ENCODE results near the gene RBM26. TPM values are rescaled to one million over a fixed set of nuclear protein-coding genes. Genes with fewer than 3 reads are reported as not detected.

The RBM26 gene
- total RNA-seq, 1 experiment from 2014 or later, result 32.2 TPM

GRCh38 chr13:79311386-79311785, 94.7 kb downstream of the RBM26 start:
- H3K4me1 ChIP-seq (ENCODE audit: control insufficient read depth, insufficient read depth, low read length), result no peaks in the 10 kb centered on the region; the same call in 1 of the 2 replicates
- CTCF ChIA-PET, result no interaction called here
- no peak overlapping the region for H3K4me3 ChIP-seq (ENCODE audit: low read depth in 2 of 2, low read length in 2 of 2)
- intact Hi-C loops (cut with micrococcal nuclease; ENCODE audit: unreplicated experiment) (no loop called here), in situ Hi-C loops (cut with HindIII; ENCODE audit: low pct_unique_long_range_greater_than_20kb, low sequenced_read_pairs) (no loop called here)
- DNase-seq (ENCODE audit: low read depth, low spot score), result no peak
- TF ChIP-seq TCF7L2 (IDR thresholded peaks at IDR 0.05; ENCODE audit: low read depth, low read length) (no peak), REST (IDR thresholded peaks at IDR 0.05; ENCODE audit: insufficient read depth in 1 of 2, low read depth in 2 of 2, low read length in 1 of 2) (no peak), SIN3A (IDR thresholded peaks at IDR 0.05; ENCODE audit: borderline replicate concordance, insufficient read depth, low read depth, low read length) (no peak), POLR2AphosphoS5 (IDR thresholded peaks at IDR 0.05; ENCODE audit: low read depth, low read length) (no peak), CTCF (IDR thresholded peaks at IDR 0.05) (no peak)
- H3K27ac ChIP-seq (ENCODE audit: low read length), result no peak overlapping the region
- H3K36me3 ChIP-seq (ENCODE audit: control insufficient read depth, insufficient read depth, low read length), result peaks cover 2% of the 10 kb centered on the region; the same call in 1 of the 2 replicates
- no peaks in the 10 kb centered on the region for H3K27me3 ChIP-seq (ENCODE audit: control insufficient read depth, insufficient read depth, low read length)
- no peak for ATAC-seq
- POLR2A ChIA-PET, result no interaction called here
- BruUV-seq (replicated peaks), result no TSS peak
- H3K9me3 ChIP-seq (ENCODE audit: control insufficient read depth, insufficient read depth, low read depth, low read length), result no peaks in the 10 kb centered on the region

GRCh38 chr13:79309690-79310089, 96.4 kb downstream of the RBM26 start:
- Histone ChIP-seq H3K27me3 (ENCODE audit: control insufficient read depth, insufficient read depth, low read length) (no peaks in the 10 kb centered on the region), H3K9me3 (ENCODE audit: control insufficient read depth, insufficient read depth, low read depth, low read length) (no peaks in the 10 kb centered on the region), H3K4me1 (ENCODE audit: control insufficient read depth, insufficient read depth, low read length) (no peaks in the 10 kb centered on the region; the same call in 1 of the 2 replicates), H3K36me3 (ENCODE audit: control insufficient read depth, insufficient read depth, low read length) (peaks cover 2% of the 10 kb centered on the region; the same call in 1 of the 2 replicates), H3K4me3 (ENCODE audit: low read depth in 2 of 2, low read length in 2 of 2) (no peak overlapping the region), H3K27ac (ENCODE audit: low read length) (no peak overlapping the region)
- ATAC-seq (no peak), DNase-seq (ENCODE audit: low read depth, low spot score) (no peak)
- ChIA-PET POLR2A (no interaction called here), CTCF (no interaction called here)
- intact Hi-C loops (cut with micrococcal nuclease; ENCODE audit: unreplicated experiment), result no loop called here
- in situ Hi-C loops (cut with HindIII; ENCODE audit: low pct_unique_long_range_greater_than_20kb, low sequenced_read_pairs), result no loop called here
- TF ChIP-seq SIN3A (IDR thresholded peaks at IDR 0.05; ENCODE audit: borderline replicate concordance, insufficient read depth, low read depth, low read length) (no peak), POLR2AphosphoS5 (IDR thresholded peaks at IDR 0.05; ENCODE audit: low read depth, low read length) (no peak), REST (IDR thresholded peaks at IDR 0.05; ENCODE audit: insufficient read depth in 1 of 2, low read depth in 2 of 2, low read length in 1 of 2) (no peak), CTCF (IDR thresholded peaks at IDR 0.05) (no peak), TCF7L2 (IDR thresholded peaks at IDR 0.05; ENCODE audit: low read depth, low read length) (no peak)
- no TSS peak for BruUV-seq (replicated peaks)

Data from Panc1 (cell line).